CD8-positive, alpha-beta memory T cell (primary cell): ENCODE measurements around the gene KIF6. TPM values are rescaled to one million over a fixed set of nuclear protein-coding genes. Genes with fewer than 3 reads are reported as not detected.

Experiments
- CTCF ChIA-PET: fragments of 350-600 bp; sonication (Branson Sonifier 250); formaldehyde crosslinking; loops from one replicate; lab custom pipeline; 2021; ENCODE audit warnings: antibody characterized with exemption; lab: Charles Lee
- POLR2A ChIA-PET: fragments of 350-600 bp; sonication (Branson Sonifier 250); formaldehyde crosslinking; loops from one replicate; lab custom pipeline; 2021; ENCODE audit warnings: antibody characterized with exemption; lab: Charles Lee
- DNase-seq, 5 donors: peaks; one replicate each; pipeline versions ENCODE4 v3.0.0 to v3.0.0-alpha.2; 2020 to 2022; ENCODE audit warnings: mixed read lengths in 1 of 5
- H3K27ac ChIP-seq: one replicate; pipeline ENCODE4 v1.7.0; 2013; ENCODE audit warnings: low read depth, mild to moderate bottlenecking, low read length, moderate library complexity
- H3K27me3 ChIP-seq: 2 replicates; pipeline ENCODE4 v1.7.0; 2013; ENCODE audit warnings: low read length, mild to moderate bottlenecking; ENCODE audit not compliant: insufficient read depth, poor library complexity, severe bottlenecking
- H3K36me3 ChIP-seq: 2 replicates; pipeline ENCODE4 v1.7.0; 2013; ENCODE audit warnings: mild to moderate bottlenecking, low read length, moderate library complexity; ENCODE audit not compliant: insufficient read depth
- H3K4me1 ChIP-seq: 2 replicates; pipeline ENCODE4 v1.7.0; 2013; ENCODE audit warnings: mild to moderate bottlenecking, low read length, moderate library complexity; ENCODE audit not compliant: insufficient read depth
- H3K4me3 ChIP-seq: 2 replicates; pipeline ENCODE4 v1.7.0; 2013; ENCODE audit warnings: mild to moderate bottlenecking, low read length
- H3K9me3 ChIP-seq: 2 replicates; pipeline ENCODE4 v1.7.0; 2013; ENCODE audit warnings: mild to moderate bottlenecking, low read length
- H3K27ac Mint-ChIP-seq, 8 donors: one replicate each; pipeline ENCODE4 v1.8.0; 2020 to 2021; ENCODE audit warnings: mixed read lengths in 8 of 8, mild to moderate bottlenecking in 6 of 8, inconsistent platforms in 3 of 8, moderate library complexity in 3 of 8
- H3K27me3 Mint-ChIP-seq, 2 donors: one replicate each; pipeline ENCODE4 v1.8.0; 2020 to 2021; ENCODE audit warnings: mixed read lengths in 2 of 2, mild to moderate bottlenecking in 1 of 2, moderate library complexity in 1 of 2
- H3K36me3 Mint-ChIP-seq, 3 donors: one replicate each; pipeline ENCODE4 v1.8.0; 2020 to 2021; ENCODE audit warnings: mixed read lengths in 3 of 3, inconsistent platforms in 1 of 3, mild to moderate bottlenecking in 1 of 3
- H3K4me1 Mint-ChIP-seq, 3 donors: one replicate each; pipeline ENCODE4 v1.8.0; 2020 to 2021; ENCODE audit warnings: mixed read lengths in 3 of 3, inconsistent platforms in 1 of 3, mild to moderate bottlenecking in 1 of 3
- H3K4me3 Mint-ChIP-seq, 7 donors: one replicate each; pipeline ENCODE4 v1.8.0; 2020 to 2021; ENCODE audit warnings: mixed read lengths in 7 of 7, mild to moderate bottlenecking in 6 of 7, moderate library complexity in 4 of 7, inconsistent platforms in 2 of 7
- H3K9me3 Mint-ChIP-seq, 5 donors: one replicate each; pipeline ENCODE4 v1.8.0; 2020 to 2022; ENCODE audit warnings: mixed read lengths in 5 of 5, mild to moderate bottlenecking in 3 of 5, moderate library complexity in 2 of 5, inconsistent platforms in 1 of 5
- polyA plus RNA-seq: library from polyadenylated mRNA; unstranded; fragments of 300-500 nt; fragmentation: Illumina TruSeq; gene quantifications from one replicate; pipeline ENCODE4 v1.2.3, GENCODE V29; 2021
- total RNA-seq, 2 experiments: library from RNA; stranded (reverse); gene quantifications; one replicate each; pipeline ENCODE4 v1.2.3, GENCODE V29; 2021

Gene KIF6
- total and polyA plus RNA-seq, 3 experiments from 2014 or later: 0.22 TPM; not detected in 1

DNA sequence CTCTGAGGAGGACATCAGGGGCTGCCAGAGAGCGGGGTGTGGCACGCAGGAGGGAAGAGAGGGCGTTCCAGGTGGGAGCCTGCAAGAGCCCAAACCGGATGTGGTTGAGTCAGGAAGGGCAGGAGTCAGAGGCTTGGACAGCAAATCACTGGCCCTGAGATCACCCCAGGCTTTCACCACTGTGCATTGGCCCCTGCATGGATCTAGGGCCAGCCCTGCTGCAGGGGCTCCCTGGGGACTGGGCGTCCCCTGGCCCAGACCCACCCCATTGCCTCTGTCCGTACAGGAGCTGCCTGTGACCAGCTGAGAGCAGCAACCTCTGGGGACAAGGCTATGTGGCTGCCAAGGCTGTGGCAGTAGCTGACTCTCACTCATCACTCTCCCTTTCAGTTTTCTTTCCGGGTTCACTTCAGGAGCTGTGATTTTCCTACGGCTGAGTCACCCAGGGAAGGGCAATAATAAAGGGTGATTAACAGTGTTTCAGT is 444.9 kb downstream of the KIF6 start:
- H3K4me3 ChIP-seq: no peak overlapping the region
- H3K27me3 ChIP-seq: no peaks in the 10 kb centered on the region
- no peaks in the 10 kb centered on the region for H3K4me1 ChIP-seq
- Mint-ChIP-seq H3K27ac (no peak overlapping the region), H3K4me3 (no peak overlapping the region), H3K4me1 (no peaks in the 10 kb centered on the region), H3K9me3 (no peaks in the 10 kb centered on the region), H3K36me3 (no peaks in the 10 kb centered on the region), H3K27me3 (peaks cover 3% of the 10 kb centered on the region in 2 donors)
- H3K9me3 ChIP-seq: no peaks in the 10 kb centered on the region
- no peak overlapping the region for H3K27ac ChIP-seq
- CTCF ChIA-PET: interaction anchor here (1.3 kb wide), 1 partner anchor 22 kb away, joined by 6 read pairs; no protein-coding TSS in a partner anchor
- POLR2A ChIA-PET: no interaction called here
- no peaks in the 10 kb centered on the region for H3K36me3 ChIP-seq
- no peak for DNase-seq

Other genes starting within 250 kb of the KIF6 start
- gene DAAM2, start 67.0 kb upstream of the KIF6 start, total RNA-seq: not detected
- gene DAAM2, start 67.0 kb upstream of the KIF6 start, polyA plus RNA-seq: not detected
- gene MOCS1, start 209.1 kb upstream of the KIF6 start, total RNA-seq: under 1 TPM; 0.77 to 0.78 TPM
- gene MOCS1, start 209.1 kb upstream of the KIF6 start, polyA plus RNA-seq: 0.53 TPM